HL-60 (cell line): ENCODE data around the gene DAAM1.

Source experiments
- DNase-seq, 2 experiments: peaks; one replicate each; pipeline ENCODE4 v3.0.0-alpha.2; 2010 to 2020; ENCODE audit warnings: low read depth in 1 of 2, low spot score in 1 of 2
- H3K27ac ChIP-seq: fragments of 250-450 bp; sonication (Bioruptor Pico); replicated peaks from 2 replicates; pipeline ENCODE4 v1.5.1; 2020; ENCODE audit warnings: mild to moderate bottlenecking, moderate library complexity
- H3K27me3 ChIP-seq: fragments of 250-450 bp; sonication (Bioruptor Pico); 2 replicates; pipeline ENCODE4 v1.5.1; 2021; ENCODE audit warnings: mild to moderate bottlenecking, moderate library complexity; ENCODE audit not compliant: insufficient read depth, poor library complexity, severe bottlenecking
- H3K4me3 ChIP-seq: replicated peaks from 2 replicates; pipeline ENCODE4 v1.5.1; 2011; ENCODE audit warnings: mild to moderate bottlenecking, control low read depth, low read length; ENCODE audit not compliant: insufficient read depth
- CTCF ChIP-seq: IDR thresholded peaks from one replicate; pipeline ENCODE4 v1.5.1; 2011; ENCODE audit warnings: low read length, control low read depth, inconsistent platforms; ENCODE audit not compliant: insufficient read depth
- GABPA ChIP-seq: IDR thresholded peaks from 2 replicates; pipeline ENCODE4 v1.6.1; 2012; ENCODE audit warnings: low read depth
- POLR2AphosphoS5 ChIP-seq: IDR thresholded peaks from 2 replicates; pipeline ENCODE4 v1.6.1; 2012; ENCODE audit warnings: low read depth
- REST ChIP-seq: IDR thresholded peaks from 2 replicates; pipeline ENCODE4 v1.6.1; 2012; ENCODE audit warnings: low read depth; ENCODE audit not compliant: insufficient replicate concordance
- SPI1 ChIP-seq: IDR thresholded peaks from 2 replicates; pipeline ENCODE4 v1.6.1; 2012; ENCODE audit warnings: low read depth, mild to moderate bottlenecking, borderline replicate concordance

DAAM1 gene

GRCh38 chr14:59292028-59292427 is 103.6 kb downstream of the DAAM1 start:
- Histone ChIP-seq H3K27ac (no peak overlapping the region), H3K27me3 (no peaks in the 10 kb centered on the region), H3K4me3 (no peak overlapping the region)
- no peak for DNase-seq
- TF ChIP-seq POLR2AphosphoS5 (no peak), GABPA (no peak), SPI1 (no peak), REST (no peak), CTCF (no peak)

GRCh38 chr14:59292921-59293534 is 104.6 kb downstream of the DAAM1 start:
- TF ChIP-seq REST (no peak), SPI1 (no peak), POLR2AphosphoS5 (no peak), CTCF (no peak), GABPA (no peak)
- DNase-seq = no peak
- Histone ChIP-seq H3K4me3 (no peak overlapping the region), H3K27me3 (no peaks in the 10 kb centered on the region), H3K27ac (no peak overlapping the region)

- Histone ChIP-seq H3K4me3 (no peak overlapping the region), H3K27ac (no peak overlapping the region), H3K27me3 (no peaks in the 10 kb centered on the region)
- no peak for DNase-seq
- TF ChIP-seq REST = no peak
- TF ChIP-seq GABPA = no peak
- no peak for TF ChIP-seq POLR2AphosphoS5
- TF ChIP-seq CTCF = no peak
- TF ChIP-seq SPI1 = no peak
These were observed 105.6 kb downstream of the DAAM1 start for GRCh38 chr14:59293935-59294661.
